Measurements from ENCODE around the gene LILRB5. TPM values are rescaled to one million over a fixed set of nuclear protein-coding genes. Genes with fewer than 3 reads are reported as not detected.
A peak's percentile ranks its signal among the peaks of the same experiment; 100 is the strongest.

Gene LILRB5
- total and polyA plus RNA-seq, 4 donors, result 0.84 to 4.0 (median 2.4) TPM

GRCh38 chr19:54262470-54262869, 5.4 kb upstream of the LILRB5 start:
- Histone ChIP-seq H3K27ac (ENCODE audit: low read depth, low read length) (no peak overlapping the region), H3K36me3 (ENCODE audit: control insufficient read depth, insufficient read depth, low read length) (no peaks in the 10 kb centered on the region), H3K4me3 (ENCODE audit: low read depth, low read length) (no peak overlapping the region), H3K9me3 (ENCODE audit: control insufficient read depth, insufficient read depth, low read length) (no peaks in the 10 kb centered on the region), H3K27me3 (ENCODE audit: control insufficient read depth, insufficient read depth, low read length) (no peaks in the 10 kb centered on the region), H3K4me1 (ENCODE audit: control insufficient read depth, insufficient read depth, low read length) (no peaks in the 10 kb centered on the region)
- no peak for DNase-seq (ENCODE audit: low read depth in 4 of 6, low spot score in 6 of 6)
- WGBS (ENCODE audit: insufficient coverage), result 80% methylated on average over 1 of the region's 2 CpGs

DNA sequence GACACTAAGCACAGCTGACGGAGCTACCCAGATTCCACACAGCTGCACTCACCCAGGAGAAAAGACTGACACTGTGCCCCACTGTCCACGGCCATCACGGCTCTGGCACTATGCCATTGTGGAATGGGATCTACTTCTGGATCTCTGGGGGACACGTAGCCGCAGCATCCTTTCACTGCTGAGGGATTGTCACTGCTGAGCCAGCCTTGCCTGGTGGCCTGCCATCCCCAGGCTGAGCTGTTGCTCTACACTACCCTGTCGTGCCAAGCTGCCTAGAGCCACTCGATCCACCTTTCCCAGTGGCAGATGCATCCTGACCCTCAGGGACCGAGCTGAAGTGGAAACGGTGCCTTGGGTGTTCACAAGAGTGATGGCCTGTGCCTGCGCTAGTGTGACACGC, 5.0 kb upstream of the LILRB5 start:
- WGBS (ENCODE audit: insufficient coverage), result 81% methylated on average over 11 of the region's 11 CpGs
- Histone ChIP-seq H3K4me1 (ENCODE audit: control insufficient read depth, insufficient read depth, low read length) (no peaks in the 10 kb centered on the region), H3K27me3 (ENCODE audit: control insufficient read depth, insufficient read depth, low read length) (no peaks in the 10 kb centered on the region), H3K27ac (ENCODE audit: low read depth, low read length) (no peak overlapping the region), H3K9me3 (ENCODE audit: control insufficient read depth, insufficient read depth, low read length) (no peaks in the 10 kb centered on the region), H3K4me3 (ENCODE audit: low read depth, low read length) (no peak overlapping the region), H3K36me3 (ENCODE audit: control insufficient read depth, insufficient read depth, low read length) (no peaks in the 10 kb centered on the region)
- DNase-seq (ENCODE audit: low read depth in 4 of 6, low spot score in 6 of 6), result no peak

DNA sequence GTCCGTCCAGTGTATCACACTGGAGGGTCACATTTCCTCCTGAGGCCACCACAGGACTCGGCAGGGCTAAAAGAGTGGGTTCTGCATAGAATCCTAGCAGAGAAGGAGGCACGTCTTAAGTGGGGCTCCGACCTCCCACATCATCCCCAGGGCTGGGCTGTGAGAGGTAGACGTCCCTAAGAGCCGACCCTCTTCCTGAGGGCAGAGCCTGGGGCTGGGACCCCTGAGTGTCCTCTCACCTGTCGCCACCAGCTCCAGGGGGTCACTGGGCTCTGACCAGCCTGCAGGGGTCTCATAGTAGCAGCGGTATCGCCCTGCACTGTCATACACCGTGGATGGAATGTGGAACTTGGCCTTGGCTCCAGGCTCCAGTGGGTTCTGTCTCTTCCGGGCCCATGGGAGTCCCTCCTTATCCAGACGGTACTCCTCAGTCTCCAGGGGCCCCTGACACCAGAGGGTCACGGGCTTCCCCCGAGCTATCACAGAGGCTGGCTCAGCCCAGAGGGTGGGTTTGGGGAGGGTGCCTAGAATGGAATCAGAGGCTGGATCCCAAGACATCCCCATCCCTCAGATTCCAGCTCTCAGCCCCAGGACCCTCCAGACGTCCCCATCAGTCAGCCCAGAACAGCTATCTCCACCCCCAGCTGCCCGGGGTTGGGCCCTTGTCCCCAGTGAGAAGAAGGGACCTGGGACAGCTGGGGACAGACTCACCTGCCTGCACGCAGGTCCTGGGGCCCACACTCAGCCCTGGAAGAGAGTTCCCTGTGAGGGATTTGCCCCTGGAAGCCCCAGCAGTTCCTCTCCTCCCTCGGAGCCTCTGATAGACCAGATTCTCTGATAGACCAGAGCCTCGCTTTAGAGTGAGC, 590 bp downstream of the LILRB5 start:
- Histone ChIP-seq H3K4me3 (ENCODE audit: low read depth, low read length) (no peak overlapping the region), H3K4me1 (ENCODE audit: control insufficient read depth, insufficient read depth, low read length) (no peaks in the 10 kb centered on the region), H3K36me3 (ENCODE audit: control insufficient read depth, insufficient read depth, low read length) (no peaks in the 10 kb centered on the region), H3K27me3 (ENCODE audit: control insufficient read depth, insufficient read depth, low read length) (peaks cover 2% of the 10 kb centered on the region), H3K27ac (ENCODE audit: low read depth, low read length) (no peak overlapping the region), H3K9me3 (ENCODE audit: control insufficient read depth, insufficient read depth, low read length) (no peaks in the 10 kb centered on the region)
- no peak for DNase-seq (ENCODE audit: low read depth in 4 of 6, low spot score in 6 of 6)
- 80% methylated on average over 9 of the region's 19 CpGs for WGBS (ENCODE audit: insufficient coverage)

GRCh38 chr19:54255105-54255775, 1.8 kb downstream of the LILRB5 start:
- no peak for DNase-seq (ENCODE audit: low read depth in 4 of 6, low spot score in 6 of 6)
- H3K4me3 ChIP-seq (ENCODE audit: low read depth, low read length), result no peak overlapping the region
- H3K4me1 ChIP-seq (ENCODE audit: control insufficient read depth, insufficient read depth, low read length), result no peaks in the 10 kb centered on the region
- peaks cover 2% of the 10 kb centered on the region for H3K27me3 ChIP-seq (ENCODE audit: control insufficient read depth, insufficient read depth, low read length)
- no peaks in the 10 kb centered on the region for H3K9me3 ChIP-seq (ENCODE audit: control insufficient read depth, insufficient read depth, low read length)
- WGBS (ENCODE audit: insufficient coverage), result 66% methylated on average over 21 of the region's 26 CpGs
- H3K36me3 ChIP-seq (ENCODE audit: control insufficient read depth, insufficient read depth, low read length), result no peaks in the 10 kb centered on the region
- H3K27ac ChIP-seq (ENCODE audit: low read depth, low read length), result no peak overlapping the region

GRCh38 chr19:54254195-54254906, 2.7 kb downstream of the LILRB5 start:
- WGBS (ENCODE audit: insufficient coverage), result 64% methylated on average over 10 of the region's 17 CpGs
- Histone ChIP-seq H3K4me3 (ENCODE audit: low read depth, low read length) (no peak overlapping the region), H3K27me3 (ENCODE audit: control insufficient read depth, insufficient read depth, low read length) (peaks cover 2% of the 10 kb centered on the region), H3K4me1 (ENCODE audit: control insufficient read depth, insufficient read depth, low read length) (no peaks in the 10 kb centered on the region), H3K9me3 (ENCODE audit: control insufficient read depth, insufficient read depth, low read length) (no peaks in the 10 kb centered on the region), H3K27ac (ENCODE audit: low read depth, low read length) (no peak overlapping the region), H3K36me3 (ENCODE audit: control insufficient read depth, insufficient read depth, low read length) (no peaks in the 10 kb centered on the region)
- DNase-seq (ENCODE audit: low read depth in 4 of 6, low spot score in 6 of 6), result no peak

GRCh38 chr19:54253331-54254194, 3.5 kb downstream of the LILRB5 start:
- DNase-seq (ENCODE audit: low read depth in 4 of 6, low spot score in 6 of 6), result no peak
- H3K36me3 ChIP-seq (ENCODE audit: control insufficient read depth, insufficient read depth, low read length), result no peaks in the 10 kb centered on the region
- H3K4me1 ChIP-seq (ENCODE audit: control insufficient read depth, insufficient read depth, low read length), result no peaks in the 10 kb centered on the region
- peaks cover 2% of the 10 kb centered on the region for H3K27me3 ChIP-seq (ENCODE audit: control insufficient read depth, insufficient read depth, low read length)
- H3K4me3 ChIP-seq (ENCODE audit: low read depth, low read length), result no peak overlapping the region
- 75% methylated on average over 13 of the region's 23 CpGs for WGBS (ENCODE audit: insufficient coverage)
- no peaks in the 10 kb centered on the region for H3K9me3 ChIP-seq (ENCODE audit: control insufficient read depth, insufficient read depth, low read length)
- no peak overlapping the region for H3K27ac ChIP-seq (ENCODE audit: low read depth, low read length)

DNA sequence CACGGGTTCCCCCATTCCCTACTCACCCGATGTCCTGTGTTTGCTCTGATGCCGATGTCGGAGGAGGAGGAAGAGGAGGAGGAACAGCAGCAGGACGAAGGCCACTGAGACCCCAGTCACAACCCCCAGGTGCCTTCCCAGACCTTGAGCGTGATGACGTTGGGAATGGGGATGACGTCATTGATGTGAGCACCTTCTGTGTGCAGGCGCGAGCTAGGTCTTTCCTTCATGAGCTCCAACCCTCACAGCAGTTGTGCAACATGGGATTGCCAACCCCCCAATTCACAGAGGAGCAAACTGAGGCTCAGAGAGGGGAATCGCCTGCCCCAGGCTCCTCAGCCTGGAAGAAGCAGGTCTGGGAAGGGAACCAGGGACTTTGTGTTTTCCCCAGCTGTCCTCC, 4.2 kb downstream of the LILRB5 start:
- WGBS (ENCODE audit: insufficient coverage), result 91% methylated on average over 4 of the region's 11 CpGs
- H3K27me3 ChIP-seq (ENCODE audit: control insufficient read depth, insufficient read depth, low read length), result peaks cover 2% of the 10 kb centered on the region
- DNase-seq (ENCODE audit: low read depth in 4 of 6, low spot score in 6 of 6), result no peak
- H3K9me3 ChIP-seq (ENCODE audit: control insufficient read depth, insufficient read depth, low read length), result no peaks in the 10 kb centered on the region
- no peaks in the 10 kb centered on the region for H3K36me3 ChIP-seq (ENCODE audit: control insufficient read depth, insufficient read depth, low read length)
- H3K27ac ChIP-seq (ENCODE audit: low read depth, low read length), result no peak overlapping the region
- no peak overlapping the region for H3K4me3 ChIP-seq (ENCODE audit: low read depth, low read length)
- H3K4me1 ChIP-seq (ENCODE audit: control insufficient read depth, insufficient read depth, low read length), result no peaks in the 10 kb centered on the region

DNA sequence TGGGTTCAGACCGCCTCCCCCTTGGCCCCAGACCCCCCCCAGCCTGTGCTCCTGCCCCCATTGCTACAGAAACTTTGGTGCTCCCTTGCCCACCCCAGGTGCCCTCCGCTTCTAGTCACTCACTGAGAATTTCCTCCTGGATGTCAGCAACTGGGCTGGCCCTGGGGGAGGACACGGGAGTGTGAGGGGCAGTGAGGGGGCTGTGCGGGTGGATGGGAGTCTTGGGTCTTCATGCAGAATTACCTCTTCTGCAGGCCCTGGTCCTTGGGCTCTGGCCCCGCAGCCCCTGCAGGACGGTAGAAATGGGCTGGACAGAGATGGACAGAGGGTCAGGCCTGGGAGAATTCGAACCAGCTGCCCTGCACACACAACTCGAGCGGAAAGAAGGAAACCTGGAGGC, 4.8 kb downstream of the LILRB5 start:
- Histone ChIP-seq H3K9me3 (ENCODE audit: control insufficient read depth, insufficient read depth, low read length) (no peaks in the 10 kb centered on the region), H3K27me3 (ENCODE audit: control insufficient read depth, insufficient read depth, low read length) (peaks cover 2% of the 10 kb centered on the region), H3K27ac (ENCODE audit: low read depth, low read length) (no peak overlapping the region), H3K36me3 (ENCODE audit: control insufficient read depth, insufficient read depth, low read length) (no peaks in the 10 kb centered on the region), H3K4me1 (ENCODE audit: control insufficient read depth, insufficient read depth, low read length) (no peaks in the 10 kb centered on the region), H3K4me3 (ENCODE audit: low read depth, low read length) (no peak overlapping the region)
- no peak for DNase-seq (ENCODE audit: low read depth in 4 of 6, low spot score in 6 of 6)
- 63% methylated on average over 8 of the region's 9 CpGs for WGBS (ENCODE audit: insufficient coverage)

DNA sequence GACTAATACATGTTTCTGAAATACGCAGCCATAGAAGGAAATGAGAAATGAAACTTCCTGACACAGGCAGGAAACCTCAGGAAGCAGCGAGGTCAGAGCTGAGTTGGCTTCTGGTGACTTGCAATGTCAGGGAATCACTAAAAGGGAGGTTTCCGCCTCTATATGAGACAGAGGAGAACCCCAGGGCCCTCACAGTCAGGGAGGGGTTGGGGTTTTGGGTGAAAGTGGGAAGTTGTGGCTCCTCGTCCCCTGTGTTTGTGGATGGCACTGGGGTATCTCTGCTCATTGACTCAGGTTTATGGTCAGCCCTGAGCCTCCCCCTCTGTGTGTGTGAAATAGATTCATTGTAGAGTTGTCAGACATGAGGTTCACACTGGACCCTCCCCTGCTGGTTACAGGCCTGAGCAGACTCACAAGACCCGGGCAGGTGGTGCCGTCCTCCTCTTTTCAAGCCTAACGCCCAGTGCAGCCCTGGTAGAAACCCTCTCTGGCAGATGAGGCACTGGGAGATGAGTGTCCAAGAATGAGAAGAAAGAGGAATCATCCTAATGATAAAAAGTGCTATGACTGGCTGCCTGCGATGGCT, 9.0 kb downstream of the LILRB5 start:
- no peaks in the 10 kb centered on the region for H3K9me3 ChIP-seq (ENCODE audit: control insufficient read depth, insufficient read depth, low read length)
- H3K4me1 ChIP-seq (ENCODE audit: control insufficient read depth, insufficient read depth, low read length), result no peaks in the 10 kb centered on the region
- H3K4me3 ChIP-seq (ENCODE audit: low read depth, low read length), result no peak overlapping the region
- peak in 1 of 6 donors; percentile 13 for DNase-seq (ENCODE audit: low read depth in 4 of 6, low spot score in 6 of 6)
- 73% methylated on average over 7 of the region's 8 CpGs for WGBS (ENCODE audit: insufficient coverage)
- no peak overlapping the region for H3K27ac ChIP-seq (ENCODE audit: low read depth, low read length)
- H3K27me3 ChIP-seq (ENCODE audit: control insufficient read depth, insufficient read depth, low read length), result no peaks in the 10 kb centered on the region
- H3K36me3 ChIP-seq (ENCODE audit: control insufficient read depth, insufficient read depth, low read length), result no peaks in the 10 kb centered on the region

Measured in spinal cord (tissue), 10 donors.